ENCODE measurements around the gene CAV2.

Gene CAV2

DNA sequence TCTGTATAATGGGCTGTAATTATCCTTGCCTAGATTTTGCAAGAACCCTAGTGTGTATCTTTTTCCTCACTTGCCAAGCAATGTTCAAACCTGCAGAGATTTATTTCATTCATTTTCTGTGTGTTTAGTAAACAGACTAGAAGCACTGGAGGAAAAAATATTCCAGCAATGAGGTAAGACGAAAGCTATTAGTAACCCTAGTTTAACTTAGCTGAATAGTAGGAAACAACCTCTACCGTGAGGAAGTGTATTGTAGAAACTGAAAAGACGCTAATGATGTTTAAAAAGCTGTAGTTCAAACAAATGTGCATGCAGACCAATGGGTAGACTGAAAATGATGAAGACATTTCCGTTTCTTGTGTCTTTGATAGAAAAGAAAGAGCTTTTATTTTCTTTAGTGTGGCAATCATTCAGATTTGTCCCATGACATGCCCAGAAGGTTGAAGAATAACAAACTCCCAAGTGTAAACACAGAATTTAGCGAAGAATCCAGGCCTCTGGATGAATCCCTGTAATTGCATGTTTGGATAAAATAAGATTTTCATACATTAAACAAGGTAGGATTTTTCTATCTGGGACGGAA, 46.0 kb downstream of the CAV2 start:
- no peak for DNase-seq (ENCODE audit: low read depth in 1 of 2, low spot score in 1 of 2)

DNA sequence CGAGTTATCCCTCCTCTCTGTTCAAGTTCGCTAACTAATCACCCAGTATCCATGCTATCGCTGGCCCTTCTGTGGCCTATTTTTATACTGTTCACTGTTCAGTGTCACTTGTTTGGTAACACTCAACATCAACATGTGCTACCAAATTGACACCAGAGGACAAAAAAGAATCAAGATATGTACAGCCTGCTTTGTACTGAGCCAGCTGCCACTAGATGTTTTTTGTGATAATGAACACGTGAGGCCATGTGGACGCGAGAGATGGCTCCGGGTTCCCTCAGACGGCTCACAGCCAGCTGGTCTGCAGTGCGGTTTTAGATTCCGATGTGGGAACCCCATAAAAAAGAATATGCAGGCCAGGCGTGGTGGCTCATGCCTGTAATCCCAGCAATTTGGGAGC, 46.5 kb downstream of the CAV2 start:
- DNase-seq (ENCODE audit: low read depth in 1 of 2, low spot score in 1 of 2) = no peak

DNA sequence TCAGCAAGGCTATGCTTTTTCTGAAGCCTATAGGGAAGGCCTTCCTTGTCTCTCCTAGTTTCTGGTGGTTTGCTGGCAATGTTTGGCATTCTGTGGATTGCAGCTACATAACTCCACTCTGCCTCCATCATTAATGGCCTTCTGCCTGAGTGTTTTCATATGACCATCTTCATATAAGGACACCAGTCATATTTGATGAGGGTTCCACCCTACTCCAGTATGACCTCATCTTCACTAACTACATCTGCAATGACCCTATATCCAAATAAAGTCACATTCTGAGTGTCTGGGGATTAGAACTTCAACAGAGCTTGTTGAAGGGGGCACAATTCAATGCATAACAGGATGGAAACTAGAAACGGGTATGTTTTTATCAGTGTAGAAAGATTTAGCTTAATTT, 47.4 kb downstream of the CAV2 start:
- no peak for DNase-seq (ENCODE audit: low read depth in 1 of 2, low spot score in 1 of 2)

DNA sequence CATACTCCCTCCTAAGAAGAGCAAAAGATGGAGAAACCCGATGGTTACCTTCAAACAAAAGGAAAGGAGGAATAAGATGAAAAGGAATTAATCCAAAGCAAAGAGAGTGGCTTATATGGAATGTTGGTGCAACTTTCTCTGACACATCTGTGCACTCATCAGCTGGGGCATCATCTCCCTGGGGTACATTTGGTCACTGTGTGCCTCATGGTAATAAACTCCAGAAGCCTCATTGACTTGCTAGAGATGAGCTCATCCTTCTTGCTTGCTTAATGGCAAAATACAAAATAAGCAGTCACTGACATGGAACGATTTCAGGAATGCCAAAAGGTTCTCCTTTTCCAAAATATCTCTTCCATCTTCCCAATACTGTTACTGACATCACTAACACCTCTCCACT, 47.8 kb downstream of the CAV2 start:
- DNase-seq (ENCODE audit: low read depth in 1 of 2, low spot score in 1 of 2) = no peak

DNA sequence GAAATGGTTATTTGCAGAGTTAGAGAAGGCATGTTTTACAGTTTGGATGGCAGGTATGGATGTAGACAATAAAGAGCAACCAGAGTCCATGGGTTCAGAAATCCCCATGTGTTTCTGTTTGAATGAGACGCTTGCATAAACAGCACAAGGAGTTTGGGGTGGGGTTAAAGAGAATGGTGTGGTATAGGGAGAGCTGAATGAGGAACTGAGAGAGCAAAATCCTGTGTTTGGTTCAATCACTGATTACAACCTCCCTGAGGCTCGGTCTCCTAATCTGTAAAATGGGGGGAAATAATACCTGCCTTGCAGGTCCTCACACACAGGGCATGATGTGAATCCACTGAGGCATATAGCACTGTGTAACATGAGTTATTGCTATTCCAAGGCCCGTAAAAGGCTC, 49.0 kb downstream of the CAV2 start:
- no peak for DNase-seq (ENCODE audit: low read depth in 1 of 2, low spot score in 1 of 2)

DNA sequence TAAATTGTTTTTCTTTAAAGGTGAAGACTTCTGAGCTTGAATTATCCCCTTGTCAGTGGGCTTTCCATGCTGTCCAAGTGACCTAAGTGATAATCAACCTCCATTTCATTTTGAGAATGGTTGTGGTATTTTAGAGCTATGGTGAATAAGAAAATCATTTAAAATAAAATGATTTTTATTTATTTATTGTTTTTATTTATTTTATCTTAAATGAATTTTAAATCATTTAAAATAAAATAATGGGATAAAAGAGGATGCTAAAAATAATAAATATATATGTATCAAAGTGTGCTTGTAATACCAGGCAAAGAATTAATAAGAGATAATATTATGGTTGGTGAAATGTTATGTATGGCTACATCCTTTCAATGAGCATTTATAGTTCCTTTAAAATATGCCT, 49.8 kb downstream of the CAV2 start:
- DNase-seq (ENCODE audit: low read depth in 1 of 2, low spot score in 1 of 2) = no peak

DNA sequence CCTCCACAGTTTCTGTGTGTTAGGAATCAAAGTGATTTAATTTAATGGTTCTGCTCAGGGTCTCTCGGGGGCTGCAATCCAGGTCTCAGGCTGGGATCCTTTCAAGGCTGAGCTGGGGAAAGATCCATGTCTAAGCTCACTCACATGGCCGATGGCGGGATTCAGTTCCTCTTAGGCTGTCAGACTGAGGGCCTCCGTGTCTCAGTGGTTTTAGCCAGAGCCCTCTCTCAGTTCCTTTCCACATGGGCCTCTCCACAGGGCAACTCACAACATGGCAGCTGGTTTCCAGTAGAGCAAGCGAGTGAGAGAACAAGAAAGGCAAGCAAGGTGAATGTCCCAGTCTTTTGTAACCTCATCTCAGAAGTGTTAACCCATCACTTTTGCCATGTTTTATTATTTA, 52.2 kb downstream of the CAV2 start:
- DNase-seq (ENCODE audit: low read depth in 1 of 2, low spot score in 1 of 2) = no peak

DNA sequence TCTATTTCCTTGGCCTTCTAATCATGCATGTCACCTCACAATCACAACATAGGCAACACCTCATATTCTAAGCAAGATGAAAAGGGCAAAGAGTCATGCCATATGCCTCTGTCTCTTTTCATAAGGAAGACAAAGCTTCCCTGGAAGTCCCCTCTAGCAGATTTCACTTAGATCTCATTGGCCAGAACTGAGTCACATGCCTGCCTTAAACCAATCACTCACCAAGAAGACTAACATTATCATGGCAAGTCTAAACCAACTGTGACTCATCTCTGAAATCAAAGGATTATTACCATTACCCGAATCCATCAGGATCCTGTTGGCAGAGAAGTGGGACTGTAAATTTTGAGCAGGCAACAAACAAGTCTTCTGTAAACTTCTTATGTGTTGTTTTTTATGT, 53.1 kb downstream of the CAV2 start:
- no peak for DNase-seq (ENCODE audit: low read depth in 1 of 2, low spot score in 1 of 2)

DNA sequence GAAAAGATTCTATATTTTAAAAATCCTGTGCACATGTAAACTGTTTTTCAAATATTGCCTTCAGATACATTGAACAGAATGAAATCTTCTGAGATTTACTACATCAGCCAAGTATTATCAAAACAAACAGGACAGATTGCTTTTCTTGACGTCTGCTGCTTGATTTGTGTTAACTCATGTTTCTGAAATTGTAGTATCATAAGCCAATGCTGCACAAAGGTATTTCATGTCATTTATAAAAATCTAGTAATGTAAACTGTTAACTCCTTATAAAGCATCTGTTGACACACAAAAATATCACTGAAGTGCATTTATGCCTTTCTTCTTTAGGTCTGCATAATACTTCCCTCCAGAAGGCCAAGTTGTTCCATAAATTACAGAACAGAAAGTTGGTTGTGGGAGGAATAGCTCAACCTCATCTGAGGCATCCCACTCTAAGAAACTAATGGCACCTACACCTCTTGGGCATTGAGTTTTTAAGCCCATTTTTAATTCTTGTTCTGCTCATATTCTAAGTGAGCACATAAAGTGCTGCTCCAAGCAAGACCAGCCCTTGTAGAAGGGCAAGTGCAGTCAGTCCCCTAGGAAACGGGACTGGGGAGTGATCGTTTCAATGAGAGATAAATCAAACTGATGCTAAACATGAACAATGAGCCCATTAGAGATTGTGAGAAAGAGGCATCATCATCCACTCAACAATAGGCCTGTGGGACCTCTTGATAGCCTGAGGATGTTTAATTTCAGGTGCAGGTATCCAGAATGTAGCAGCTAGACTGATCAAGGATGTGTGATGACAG, 53.8 kb downstream of the CAV2 start:
- DNase-seq (ENCODE audit: low read depth in 1 of 2, low spot score in 1 of 2) = no peak

DNA sequence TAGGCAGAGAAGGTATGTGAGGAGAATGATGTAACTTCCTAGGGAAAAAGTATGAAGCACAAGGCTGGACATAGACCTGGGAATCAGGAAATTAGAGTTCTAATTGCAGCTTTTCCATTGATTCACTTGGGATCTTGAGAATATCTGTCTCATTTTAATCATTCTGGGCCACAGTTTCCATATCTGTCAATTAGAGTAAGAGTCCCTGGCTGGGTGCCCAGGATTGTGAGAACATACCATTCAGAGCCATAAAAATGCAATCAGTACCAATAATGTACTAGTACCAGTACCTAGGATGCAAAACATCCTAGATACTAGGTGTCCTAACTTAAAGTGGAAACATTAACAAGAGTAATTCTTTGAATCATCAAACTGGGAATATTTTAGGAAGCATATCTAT, 54.9 kb downstream of the CAV2 start:
- no peak for DNase-seq (ENCODE audit: low read depth in 1 of 2, low spot score in 1 of 2)

DNA sequence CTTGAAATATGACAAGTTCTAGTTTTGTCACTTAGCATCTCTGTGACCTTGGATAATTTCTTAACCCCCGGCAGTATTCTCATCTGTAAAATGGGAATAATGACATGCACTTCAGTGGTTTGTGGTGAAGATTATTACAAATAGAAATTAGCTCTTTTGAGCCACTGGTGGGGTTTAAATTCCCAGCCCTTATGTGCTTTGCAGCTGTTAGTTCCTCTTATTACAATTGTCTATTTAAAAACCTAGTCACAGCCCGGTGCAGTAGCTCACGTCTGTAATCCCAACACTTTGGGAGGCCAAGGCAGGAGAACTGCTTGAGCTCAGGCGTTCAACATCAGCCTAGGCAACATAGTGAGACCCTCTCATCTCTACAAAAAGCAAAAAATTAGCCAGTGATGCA, 55.4 kb downstream of the CAV2 start:
- no peak for DNase-seq (ENCODE audit: low read depth in 1 of 2, low spot score in 1 of 2)

DNA sequence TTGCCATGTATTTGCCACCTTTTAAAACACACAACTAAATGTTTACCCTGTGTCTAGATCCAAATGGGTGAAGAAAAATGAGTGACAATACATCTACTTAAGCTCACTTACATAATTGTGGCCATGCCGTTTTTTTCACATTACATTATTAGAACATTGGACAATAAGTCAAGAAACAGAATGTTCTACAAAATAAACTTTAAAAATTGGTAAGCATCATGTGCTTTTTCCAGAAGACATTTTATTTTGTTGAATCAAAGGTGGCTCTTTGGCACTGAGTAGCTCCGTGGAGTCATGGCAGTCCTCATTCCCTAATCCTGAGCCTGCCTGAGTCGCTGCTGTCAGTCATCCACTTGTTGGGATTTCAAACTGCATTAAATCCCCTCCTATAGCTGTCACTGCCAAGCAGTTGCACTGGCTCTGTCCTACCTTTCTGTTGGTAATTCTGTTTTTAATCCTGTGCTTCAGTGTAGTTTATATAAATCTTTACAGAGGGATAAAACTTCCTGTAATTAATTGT, 57.6 kb downstream of the CAV2 start:
- no peak for DNase-seq (ENCODE audit: low read depth in 1 of 2, low spot score in 1 of 2)

DNA sequence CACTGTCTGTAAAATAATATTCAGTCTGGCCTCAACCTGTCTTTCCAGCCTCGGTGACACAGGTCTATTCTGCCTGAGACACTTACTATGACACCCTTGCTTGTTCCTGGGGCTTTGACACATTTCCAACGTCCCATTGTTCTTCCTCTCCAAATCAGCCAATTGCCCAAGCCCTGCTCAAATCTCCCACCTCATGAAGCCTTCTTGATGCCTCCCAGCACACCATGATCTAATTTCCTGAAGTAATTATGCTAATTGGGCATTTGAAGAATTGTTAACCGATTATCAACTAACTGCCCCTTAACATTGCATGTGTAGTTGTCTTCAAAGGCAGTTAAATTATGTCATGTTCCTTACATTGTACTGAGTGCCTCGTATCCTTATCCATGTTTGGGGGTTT, 58.4 kb downstream of the CAV2 start:
- DNase-seq (ENCODE audit: low read depth in 1 of 2, low spot score in 1 of 2) = no peak

Measured in activated T-helper 1 cell treated with anti-CD3 and anti-CD28 coated beads, Interleukin-2, amount 50 U/mL, for 16 hours (primary cell).